Aorta (tissue), 5 donors: ENCODE data around the gene DNASE2B. TPM values are rescaled to one million over a fixed set of nuclear protein-coding genes. Genes with fewer than 3 reads are reported as not detected.
A peak's percentile ranks its signal among the peaks of the same experiment; 100 is the strongest.

Source experiments
- ATAC-seq: fragments of 200-7000 bp; cut with Tn5 transposase; one replicate; pipeline ENCODE4 v1.9.1; 2022; ENCODE audit warnings: moderate library complexity; ENCODE audit not compliant: low FRiP score
- DNase-seq, 2 donors: peaks; one replicate each; pipeline ENCODE4 v3.0.0-alpha.2; 2020
- H3K27ac ChIP-seq, 2 donors: one replicate each; pipeline ENCODE4 v1.5.1; 2013; ENCODE audit warnings: low read length in 2 of 2, mild to moderate bottlenecking in 2 of 2, moderate library complexity in 2 of 2, control low read depth in 1 of 2, inconsistent platforms in 1 of 2, low read depth in 1 of 2
- H3K27me3 ChIP-seq, 2 donors: one replicate each; pipeline ENCODE4 v1.6.1; 2013; ENCODE audit warnings: control low read depth in 1 of 2, low read length in 1 of 2, mild to moderate bottlenecking in 1 of 2, moderate library complexity in 1 of 2; ENCODE audit not compliant: insufficient read depth in 2 of 2, control insufficient read depth in 1 of 2
- H3K36me3 ChIP-seq, 2 donors: one replicate each; pipeline ENCODE4 v1.6.1; 2013; ENCODE audit warnings: control low read depth in 1 of 2, low read length in 1 of 2, mild to moderate bottlenecking in 1 of 2; ENCODE audit not compliant: insufficient read depth in 2 of 2, control insufficient read depth in 1 of 2
- H3K4me1 ChIP-seq, 2 donors: one replicate each; pipeline ENCODE4 v1.6.1; 2013; ENCODE audit warnings: low read length in 2 of 2, control low read depth in 1 of 2, mild to moderate bottlenecking in 1 of 2, moderate library complexity in 1 of 2; ENCODE audit not compliant: insufficient read depth in 2 of 2, control insufficient read depth in 1 of 2
- H3K4me3 ChIP-seq, 2 donors: one replicate each; pipeline ENCODE4 v1.5.1; 2013; ENCODE audit warnings: low read length in 2 of 2, control low read depth in 1 of 2, mild to moderate bottlenecking in 1 of 2
- H3K9me3 ChIP-seq: one replicate; pipeline ENCODE4 v1.6.1; 2013; ENCODE audit warnings: mild to moderate bottlenecking, low read length; ENCODE audit not compliant: control insufficient read depth
- WGBS, 2 donors: extraction: QIAGEN DNeasy Blood & Tissue Kit; methylation state at CpG; one replicate each; pipeline ENCODE4 v1.1.7; 2013; 5-methylcytosine and 5-hydroxymethylcytosine counted together
- intact Hi-C, 2 donors: fragments of 100-400 bp; cut with DNase I; formaldehyde crosslinking; loops; one replicate each; pipeline versions ENCODE4 v1.14.2 to v1.15.0; 2022
- polyA plus RNA-seq, 2 donors: library from polyadenylated mRNA; stranded (reverse); fragments of 200-250 nt; gene quantifications; one replicate each; pipeline ENCODE4 v1.2.3, GENCODE V29; 2013
- total RNA-seq, 2 donors: library from RNA; stranded (reverse); fragmentation: NEBNext Ultra II Directional; extraction: Animal tissue kit (Norgen Biotek cat#: 25700); gene quantifications; one replicate each; pipeline ENCODE4 v1.2.1, GENCODE V29; 2021
- donor health status: healthy with polysubstance abuse.
- donor health status: Bipolar disorder and iron deficiency.
- donor health status: DM: no; HTN: no; CAD: no.
- donor health status: DM: no; HTN: no; CAD: no.
- donor health status: DM: yes; HTN: yes; CAD: no.

Gene DNASE2B
- total and polyA plus RNA-seq, 4 donors, result 1.0 TPM; not detected in 3

GRCh38 chr1:84370266-84370665 is 28.0 kb upstream of the DNASE2B start:
- no peak overlapping the region for H3K27ac ChIP-seq
- no peaks in the 10 kb centered on the region for H3K27me3 ChIP-seq
- 96 to 100% methylated on average over 1 of the region's 1 CpG for WGBS, 2 donors
- ATAC-seq, result no peak
- H3K36me3 ChIP-seq, result no peaks in the 10 kb centered on the region
- no peak for DNase-seq
- no peaks in the 10 kb centered on the region for H3K9me3 ChIP-seq
- peaks cover 0 to 7% of the 10 kb centered on the region in 2 donors for H3K4me1 ChIP-seq
- intact Hi-C loops, result no loop called here
- H3K4me3 ChIP-seq, result no peak overlapping the region

- Histone ChIP-seq H3K4me1 (peaks cover 0 to 9% of the 10 kb centered on the region in 2 donors), H3K27me3 (no peaks in the 10 kb centered on the region), H3K36me3 (no peaks in the 10 kb centered on the region), H3K27ac (no peak overlapping the region), H3K9me3 (no peaks in the 10 kb centered on the region), H3K4me3 (no peak overlapping the region)
- WGBS, 2 donors, result 91% methylated on average over 4 of the region's 4 CpGs
- intact Hi-C loops, result no loop called here
- no peak for ATAC-seq
- DNase-seq, result no peak
Observed at GRCh38 chr1:84370831-84371394, 27.4 kb upstream of the DNASE2B start.

- Histone ChIP-seq H3K9me3 (no peaks in the 10 kb centered on the region), H3K27ac (no peak overlapping the region), H3K4me1 (peaks cover 0 to 9% of the 10 kb centered on the region in 2 donors), H3K36me3 (no peaks in the 10 kb centered on the region), H3K4me3 (no peak overlapping the region), H3K27me3 (no peaks in the 10 kb centered on the region)
- DNase-seq (no peak), ATAC-seq (no peak)
- intact Hi-C loops, result no loop called here
- WGBS, 2 donors, result 41 to 42% methylated on average over 2 of the region's 2 CpGs
Observed at GRCh38 chr1:84373436-84374141, 24.7 kb upstream of the DNASE2B start.

- intact Hi-C loops, result no loop called here
- 26 to 29% methylated on average over 5 of the region's 5 CpGs for WGBS, 2 donors
- Histone ChIP-seq H3K4me3 (no peak overlapping the region), H3K27ac (no peak overlapping the region), H3K4me1 (peaks cover 0 to 9% of the 10 kb centered on the region in 2 donors), H3K27me3 (no peaks in the 10 kb centered on the region), H3K36me3 (no peaks in the 10 kb centered on the region), H3K9me3 (no peaks in the 10 kb centered on the region)
- DNase-seq (no peak), ATAC-seq (peak; percentile 34)
Observed at GRCh38 chr1:84374991-84375696, 23.1 kb upstream of the DNASE2B start.

GRCh38 chr1:84376000-84376910 is 22.0 kb upstream of the DNASE2B start:
- intact Hi-C loops, result no loop called here
- WGBS, 2 donors, result 80 to 84% methylated on average over 7 of the region's 7 CpGs
- no peaks in the 10 kb centered on the region for H3K36me3 ChIP-seq
- H3K27ac ChIP-seq, result no peak overlapping the region
- ATAC-seq, result no peak
- no peak overlapping the region for H3K4me3 ChIP-seq
- H3K4me1 ChIP-seq, result peaks cover 0 to 9% of the 10 kb centered on the region in 2 donors
- H3K27me3 ChIP-seq, result no peaks in the 10 kb centered on the region
- no peaks in the 10 kb centered on the region for H3K9me3 ChIP-seq
- DNase-seq, result no peak

- no peaks in the 10 kb centered on the region for H3K27me3 ChIP-seq
- intact Hi-C loops, result no loop called here
- H3K27ac ChIP-seq, result no peak overlapping the region
- 4 to 12% methylated on average over 3 of the region's 3 CpGs for WGBS, 2 donors
- no peaks in the 10 kb centered on the region for H3K36me3 ChIP-seq
- DNase-seq (no peak), ATAC-seq (no peak)
- no peaks in the 10 kb centered on the region for H3K9me3 ChIP-seq
- H3K4me3 ChIP-seq, result no peak overlapping the region
- H3K4me1 ChIP-seq, result peaks cover 0 to 9% of the 10 kb centered on the region in 2 donors
Observed at GRCh38 chr1:84377480-84378095, 20.7 kb upstream of the DNASE2B start.

- 89 to 93% methylated on average over 4 of the region's 4 CpGs for WGBS, 2 donors
Observed at GRCh38 chr1:84379138-84379916, 19.0 kb upstream of the DNASE2B start.

GRCh38 chr1:84379917-84380180 is 18.4 kb upstream of the DNASE2B start:
- ATAC-seq (no peak), DNase-seq (no peak)
- peaks cover 0 to 5% of the 10 kb centered on the region in 2 donors for H3K4me1 ChIP-seq
- H3K27me3 ChIP-seq, result no peaks in the 10 kb centered on the region
- no peak overlapping the region for H3K4me3 ChIP-seq
- H3K36me3 ChIP-seq, result no peaks in the 10 kb centered on the region
- no peaks in the 10 kb centered on the region for H3K9me3 ChIP-seq
- intact Hi-C loops, result no loop called here
- H3K27ac ChIP-seq, result no peak overlapping the region
- WGBS, 2 donors, result 58 to 77% methylated on average over 1 of the region's 1 CpG

More at GRCh38 chr1:84379138-84379916, 19.0 kb upstream of the DNASE2B start:
- intact Hi-C loops, result no loop called here
- DNase-seq (no peak), ATAC-seq (no peak)
- no peak overlapping the region for H3K4me3 ChIP-seq
- peaks cover 0 to 9% of the 10 kb centered on the region in 2 donors for H3K4me1 ChIP-seq
- H3K27ac ChIP-seq, result no peak overlapping the region
- no peaks in the 10 kb centered on the region for H3K27me3 ChIP-seq
- H3K36me3 ChIP-seq, result no peaks in the 10 kb centered on the region
- no peaks in the 10 kb centered on the region for H3K9me3 ChIP-seq
